AG04450 (cell line): ENCODE data around the gene PRDM2. TPM values are rescaled to one million over a fixed set of nuclear protein-coding genes. Genes with fewer than 3 reads are reported as not detected.

ENCODE experiments used
- CTCF ChIA-PET: fragments of 300-600, 350-600 bp; formaldehyde crosslinking; extraction: SDS; loops from one replicate; lab custom pipeline; 2022; ENCODE audit warnings: antibody characterized with exemption, inconsistent platforms; lab: Charles Lee
- POLR2A ChIA-PET: fragments of 350-600 bp; formaldehyde crosslinking; extraction: SDS; loops from one replicate; lab custom pipeline; 2021; ENCODE audit warnings: antibody characterized with exemption, inconsistent platforms; lab: Yijun Ruan, JAX
- DNase-seq: peaks from one replicate; pipeline ENCODE4 v3.0.0-alpha.2; 2011; ENCODE audit warnings: low read depth, low spot score
- H3K27ac ChIP-seq: one replicate; pipeline ENCODE4 v1.5.1; 2012; ENCODE audit warnings: low read depth, low read length, control low read depth
- H3K27me3 ChIP-seq: one replicate; pipeline ENCODE4 v1.6.0; 2012; ENCODE audit warnings: low read length; ENCODE audit not compliant: control insufficient read depth, insufficient read depth
- H3K4me3 ChIP-seq: 2 replicates; pipeline ENCODE4 v1.5.1; 2011; ENCODE audit warnings: mild to moderate bottlenecking, low read depth, low read length, control low read depth
- H3K9me3 ChIP-seq: 2 replicates; pipeline ENCODE4 v1.5.1; 2012; ENCODE audit warnings: low read length; ENCODE audit not compliant: control insufficient read depth, insufficient read depth
- polyA plus RNA-seq: library from polyadenylated mRNA; depleted of rRNA; stranded (reverse); fragments of >200 nt; gene quantifications from 2 replicates; pipeline ENCODE4 v1.2.3, GENCODE V29; 2011
- TF ChIP-seq, protein P1 (sequence below): IDR thresholded peaks from 2 replicates; pipeline ENCODE4 v1.5.1; 2011; ENCODE audit warnings: low read depth, low read length, control low read depth, inconsistent platforms

The PRDM2 gene
- polyA plus RNA-seq, 1 experiment, result 16.4 TPM

DNA sequence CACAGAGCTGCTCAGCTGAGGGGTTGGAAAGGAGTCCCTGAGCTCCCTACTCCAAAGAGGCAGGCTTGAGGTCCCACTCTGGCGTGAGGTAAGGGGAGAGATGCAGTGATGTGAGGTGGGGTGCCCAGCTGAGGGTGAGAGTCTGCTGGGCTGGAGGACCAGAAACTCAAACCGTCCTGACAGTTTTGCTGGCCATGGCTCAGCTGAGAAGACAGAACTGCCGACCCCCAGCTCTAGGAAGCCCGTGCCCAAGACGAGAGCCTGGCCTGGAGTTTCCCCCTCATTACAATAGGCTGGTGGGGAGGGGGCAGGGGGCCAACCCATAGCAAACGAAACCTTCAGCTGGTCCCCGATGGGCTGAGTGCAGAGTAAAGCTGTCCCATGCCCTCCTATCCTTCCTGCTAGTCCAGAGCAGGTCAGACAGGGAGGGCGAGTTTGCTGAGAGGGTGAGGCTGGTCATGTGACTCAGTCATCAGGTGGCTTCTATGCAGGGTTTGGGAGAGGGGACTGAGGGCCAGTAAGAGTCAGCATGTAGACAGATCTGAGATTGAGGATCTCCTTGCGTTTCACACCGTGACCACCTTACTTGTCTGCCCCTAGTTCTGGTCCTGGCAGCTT, 129.3 kb downstream of the PRDM2 start:
- Histone ChIP-seq H3K27ac (no peak overlapping the region), H3K9me3 (no peaks in the 10 kb centered on the region; the same call in 1 of the 2 replicates), H3K27me3 (no peaks in the 10 kb centered on the region), H3K4me3 (no peak overlapping the region)
- DNase-seq, result no peak
- CTCF ChIA-PET, result interaction anchor here (0.6 to 2.0 kb wide), 3 partner anchors 15 to 1086 kb away, joined by 3 to 7 read pairs (median 3); no protein-coding TSS in a partner anchor
- TF ChIP-seq, protein P1, sequence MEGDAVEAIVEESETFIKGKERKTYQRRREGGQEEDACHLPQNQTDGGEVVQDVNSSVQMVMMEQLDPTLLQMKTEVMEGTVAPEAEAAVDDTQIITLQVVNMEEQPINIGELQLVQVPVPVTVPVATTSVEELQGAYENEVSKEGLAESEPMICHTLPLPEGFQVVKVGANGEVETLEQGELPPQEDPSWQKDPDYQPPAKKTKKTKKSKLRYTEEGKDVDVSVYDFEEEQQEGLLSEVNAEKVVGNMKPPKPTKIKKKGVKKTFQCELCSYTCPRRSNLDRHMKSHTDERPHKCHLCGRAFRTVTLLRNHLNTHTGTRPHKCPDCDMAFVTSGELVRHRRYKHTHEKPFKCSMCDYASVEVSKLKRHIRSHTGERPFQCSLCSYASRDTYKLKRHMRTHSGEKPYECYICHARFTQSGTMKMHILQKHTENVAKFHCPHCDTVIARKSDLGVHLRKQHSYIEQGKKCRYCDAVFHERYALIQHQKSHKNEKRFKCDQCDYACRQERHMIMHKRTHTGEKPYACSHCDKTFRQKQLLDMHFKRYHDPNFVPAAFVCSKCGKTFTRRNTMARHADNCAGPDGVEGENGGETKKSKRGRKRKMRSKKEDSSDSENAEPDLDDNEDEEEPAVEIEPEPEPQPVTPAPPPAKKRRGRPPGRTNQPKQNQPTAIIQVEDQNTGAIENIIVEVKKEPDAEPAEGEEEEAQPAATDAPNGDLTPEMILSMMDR, result no peak; the same call in 1 of the 2 replicates
- POLR2A ChIA-PET, result no interaction called here

GRCh38 chr1:13830170-13830569, 130.2 kb downstream of the PRDM2 start:
- POLR2A ChIA-PET, result interaction anchor here (0.5 to 0.7 kb wide), 2 partner anchors 79 to 81 kb away, joined by 3 read pairs; no protein-coding TSS in a partner anchor
- TF ChIP-seq, protein P1, result no peak
- no peaks in the 10 kb centered on the region; the same call in 1 of the 2 replicates for H3K9me3 ChIP-seq
- H3K27me3 ChIP-seq, result no peaks in the 10 kb centered on the region
- DNase-seq, result no peak
- CTCF ChIA-PET, result interaction anchor here (1.2 to 2.0 kb wide), 2 partner anchors 16 to 46 kb away, joined by 3 to 7 read pairs; no protein-coding TSS in a partner anchor
- H3K4me3 ChIP-seq, result no peak overlapping the region
- H3K27ac ChIP-seq, result no peak overlapping the region

DNA sequence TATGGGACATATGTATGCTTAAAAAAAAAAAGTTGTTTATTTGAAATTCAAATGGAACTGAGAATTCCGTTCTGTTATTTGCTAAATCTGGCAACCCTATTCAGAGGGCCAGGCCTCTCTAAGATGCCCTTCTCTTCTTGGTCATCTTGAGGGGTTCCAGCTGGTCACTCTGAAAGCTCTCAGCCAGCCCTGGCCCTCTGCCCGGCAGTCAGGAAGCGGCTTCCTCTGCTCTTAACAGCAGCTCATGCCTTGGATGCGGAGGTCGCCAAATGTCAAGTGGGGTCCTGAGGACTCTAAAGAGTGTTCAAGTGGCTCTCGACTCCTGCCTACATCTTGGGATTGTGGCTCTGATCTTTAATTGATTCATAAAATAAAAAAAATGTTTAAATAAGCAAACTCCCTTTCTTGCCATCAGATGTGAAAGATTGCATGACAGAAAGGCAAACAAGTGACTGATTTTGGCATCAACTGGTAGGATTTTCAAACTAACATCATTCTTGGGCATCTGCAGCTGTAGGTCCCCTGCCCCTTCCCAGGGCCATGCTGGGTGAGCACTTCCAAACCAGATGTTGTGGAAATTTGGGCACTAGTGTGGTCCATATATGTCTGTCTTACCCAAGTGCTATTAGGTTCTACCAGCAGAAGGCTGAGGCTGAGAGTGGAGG, 130.8 kb downstream of the PRDM2 start:
- DNase-seq, result no peak
- no peak overlapping the region for H3K4me3 ChIP-seq
- no peaks in the 10 kb centered on the region; the same call in 1 of the 2 replicates for H3K9me3 ChIP-seq
- ChIA-PET POLR2A (interaction anchor here (0.5 to 0.7 kb wide), 2 partner anchors 80 to 81 kb away, joined by 3 read pairs; no protein-coding TSS in a partner anchor), CTCF (no interaction called here)
- H3K27ac ChIP-seq, result no peak overlapping the region
- no peaks in the 10 kb centered on the region for H3K27me3 ChIP-seq
- TF ChIP-seq, protein P1, result no peak

DNA sequence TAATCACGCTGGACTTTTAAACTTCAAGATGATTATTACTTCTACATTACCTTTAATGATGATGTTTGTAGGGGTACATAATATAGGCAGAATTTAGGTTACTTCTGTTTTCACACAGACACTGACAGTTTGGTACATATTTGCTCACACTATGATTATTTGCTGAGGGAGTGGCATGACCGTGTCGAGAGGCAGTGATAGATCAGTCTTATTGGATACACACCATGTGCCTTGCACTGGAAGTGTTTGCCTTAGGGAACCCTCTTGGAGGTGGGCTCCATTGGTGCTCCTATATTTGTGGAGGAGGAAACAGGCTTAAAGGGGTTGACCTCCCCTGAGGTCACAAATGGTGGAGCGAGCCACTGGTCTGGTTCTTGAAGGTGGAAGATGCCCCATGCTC, 132.1 kb downstream of the PRDM2 start:
- CTCF ChIA-PET, result no interaction called here
- TF ChIP-seq, protein P1, result no peak
- Histone ChIP-seq H3K4me3 (no peak overlapping the region), H3K27me3 (no peaks in the 10 kb centered on the region), H3K9me3 (no peaks in the 10 kb centered on the region; the same call in 1 of the 2 replicates), H3K27ac (no peak overlapping the region)
- POLR2A ChIA-PET, result no interaction called here
- DNase-seq, result no peak

GRCh38 chr1:13832536-13832935, 132.5 kb downstream of the PRDM2 start:
- Histone ChIP-seq H3K9me3 (no peaks in the 10 kb centered on the region; the same call in 1 of the 2 replicates), H3K4me3 (no peak overlapping the region), H3K27me3 (no peaks in the 10 kb centered on the region), H3K27ac (no peak overlapping the region)
- CTCF ChIA-PET, result no interaction called here
- DNase-seq, result no peak
- POLR2A ChIA-PET, result no interaction called here
- TF ChIP-seq, protein P1, result no peak
